GM12874 (cell line): Measurements from ENCODE around the gene SELENOO.
A peak's percentile ranks its signal among the peaks of the same experiment; 100 is the strongest.

Experiments used
- TF ChIP-seq, protein P1 (sequence below): IDR thresholded peaks from 2 replicates; pipeline ENCODE4 v1.5.1; 2011; ENCODE audit warnings: low read depth, mild to moderate bottlenecking, control low read depth, low read length, moderate library complexity; ENCODE audit not compliant: insufficient read depth

The SELENOO gene

DNA sequence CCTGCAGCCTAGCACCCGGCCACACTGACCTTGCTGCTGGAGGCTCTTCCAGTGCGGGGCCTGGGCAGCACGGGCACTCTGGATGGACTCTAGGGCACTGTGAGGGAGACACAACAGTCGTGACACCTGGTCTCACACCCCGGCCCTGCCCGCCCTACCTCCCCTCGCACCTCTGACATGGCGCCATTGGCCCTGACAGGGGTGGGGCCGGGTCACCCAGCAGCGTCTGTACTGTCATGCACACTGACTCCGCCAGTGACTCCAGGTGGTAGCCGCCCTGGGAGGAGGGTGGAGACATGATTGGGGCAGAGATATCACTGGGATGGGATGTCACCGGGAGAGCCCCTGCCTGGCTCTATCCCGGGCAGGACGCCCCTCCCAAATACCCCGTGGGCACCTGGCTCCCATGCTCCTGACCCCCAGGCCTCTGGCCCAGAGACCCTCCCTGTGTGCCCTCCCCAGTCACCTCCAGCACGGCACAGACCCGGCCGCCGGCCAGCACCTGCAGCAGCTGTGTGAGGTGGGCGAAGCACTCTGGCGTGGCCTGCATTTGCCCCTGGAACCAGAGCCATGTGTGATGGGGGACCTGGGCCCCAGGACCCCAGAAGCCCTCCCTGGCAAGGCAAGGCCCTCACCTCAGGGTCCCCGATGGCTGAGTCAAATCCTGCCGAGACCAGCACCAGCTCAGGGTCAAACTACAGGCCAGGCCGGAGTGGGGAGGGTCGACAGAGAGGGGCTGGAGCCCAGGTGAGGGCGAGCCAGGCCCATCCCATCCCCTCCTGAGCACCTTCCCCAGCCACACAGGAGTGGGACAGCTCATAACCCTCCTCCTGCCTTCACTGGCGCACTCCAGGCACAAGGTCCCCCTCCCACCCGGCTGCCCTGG lies 47.6 kb downstream of the SELENOO start:
- TF ChIP-seq, protein P1, sequence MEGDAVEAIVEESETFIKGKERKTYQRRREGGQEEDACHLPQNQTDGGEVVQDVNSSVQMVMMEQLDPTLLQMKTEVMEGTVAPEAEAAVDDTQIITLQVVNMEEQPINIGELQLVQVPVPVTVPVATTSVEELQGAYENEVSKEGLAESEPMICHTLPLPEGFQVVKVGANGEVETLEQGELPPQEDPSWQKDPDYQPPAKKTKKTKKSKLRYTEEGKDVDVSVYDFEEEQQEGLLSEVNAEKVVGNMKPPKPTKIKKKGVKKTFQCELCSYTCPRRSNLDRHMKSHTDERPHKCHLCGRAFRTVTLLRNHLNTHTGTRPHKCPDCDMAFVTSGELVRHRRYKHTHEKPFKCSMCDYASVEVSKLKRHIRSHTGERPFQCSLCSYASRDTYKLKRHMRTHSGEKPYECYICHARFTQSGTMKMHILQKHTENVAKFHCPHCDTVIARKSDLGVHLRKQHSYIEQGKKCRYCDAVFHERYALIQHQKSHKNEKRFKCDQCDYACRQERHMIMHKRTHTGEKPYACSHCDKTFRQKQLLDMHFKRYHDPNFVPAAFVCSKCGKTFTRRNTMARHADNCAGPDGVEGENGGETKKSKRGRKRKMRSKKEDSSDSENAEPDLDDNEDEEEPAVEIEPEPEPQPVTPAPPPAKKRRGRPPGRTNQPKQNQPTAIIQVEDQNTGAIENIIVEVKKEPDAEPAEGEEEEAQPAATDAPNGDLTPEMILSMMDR = no peak

DNA sequence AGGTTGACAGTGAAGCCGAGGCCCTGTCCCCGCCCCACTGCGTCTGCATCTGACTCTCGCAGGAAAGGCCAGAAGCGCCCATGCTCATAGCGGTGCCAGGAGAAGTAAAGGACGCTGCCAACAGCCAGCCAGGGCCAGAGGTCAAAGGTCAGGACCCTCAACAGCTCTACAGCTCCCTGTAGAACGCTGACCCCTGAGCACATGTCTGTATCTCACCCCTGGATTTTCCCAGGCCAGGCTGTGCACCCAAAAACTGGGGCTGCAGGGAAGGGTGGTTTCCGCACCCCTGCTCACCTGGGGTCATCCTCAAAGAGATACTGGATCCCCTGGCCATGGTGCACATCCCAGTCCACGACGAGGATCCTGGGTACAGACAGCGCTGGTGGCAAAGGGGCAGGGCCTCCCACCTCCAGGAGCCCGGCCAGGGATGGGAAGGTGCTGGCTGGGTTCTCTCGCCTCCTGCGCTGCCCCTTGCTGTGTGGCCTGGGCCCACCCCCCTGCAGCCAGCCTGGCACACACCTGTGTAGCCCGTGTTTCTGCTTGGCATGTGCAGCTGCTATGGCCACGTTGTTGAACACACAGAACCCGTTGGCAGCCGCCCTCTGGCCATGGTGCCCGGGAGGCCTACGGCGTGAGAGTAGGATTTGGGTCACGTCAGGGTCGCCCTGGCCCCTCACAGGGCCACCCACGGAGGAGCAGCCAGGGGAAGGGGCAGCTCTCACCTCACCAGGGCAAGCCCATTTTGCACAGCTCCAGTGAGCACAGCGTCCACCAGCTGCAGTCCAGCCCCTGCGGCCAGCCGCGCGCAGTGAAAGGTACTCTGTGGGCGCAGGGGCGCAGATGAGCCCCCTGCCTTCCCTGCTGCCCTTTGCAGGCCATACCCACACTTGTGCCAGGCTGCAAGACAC lies 48.8 kb downstream of the SELENOO start:
- TF ChIP-seq, protein P1 = no peak

DNA sequence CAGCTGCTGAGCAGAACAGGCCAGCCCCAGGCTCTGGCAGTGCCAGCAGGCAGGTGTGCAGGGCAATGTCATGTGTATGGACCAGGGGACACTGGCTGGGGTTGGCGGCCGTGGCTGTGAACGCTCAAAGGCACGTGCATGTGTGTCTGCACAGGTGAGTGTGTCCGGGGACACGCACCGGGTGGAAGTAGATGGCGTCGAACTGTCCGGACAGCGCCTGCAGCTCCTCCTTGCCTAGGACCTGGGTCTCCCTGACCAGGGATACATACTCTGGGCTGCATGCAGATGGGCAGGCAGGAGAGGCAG lies 49.4 kb downstream of the SELENOO start:
- TF ChIP-seq, protein P1 = no peak

DNA sequence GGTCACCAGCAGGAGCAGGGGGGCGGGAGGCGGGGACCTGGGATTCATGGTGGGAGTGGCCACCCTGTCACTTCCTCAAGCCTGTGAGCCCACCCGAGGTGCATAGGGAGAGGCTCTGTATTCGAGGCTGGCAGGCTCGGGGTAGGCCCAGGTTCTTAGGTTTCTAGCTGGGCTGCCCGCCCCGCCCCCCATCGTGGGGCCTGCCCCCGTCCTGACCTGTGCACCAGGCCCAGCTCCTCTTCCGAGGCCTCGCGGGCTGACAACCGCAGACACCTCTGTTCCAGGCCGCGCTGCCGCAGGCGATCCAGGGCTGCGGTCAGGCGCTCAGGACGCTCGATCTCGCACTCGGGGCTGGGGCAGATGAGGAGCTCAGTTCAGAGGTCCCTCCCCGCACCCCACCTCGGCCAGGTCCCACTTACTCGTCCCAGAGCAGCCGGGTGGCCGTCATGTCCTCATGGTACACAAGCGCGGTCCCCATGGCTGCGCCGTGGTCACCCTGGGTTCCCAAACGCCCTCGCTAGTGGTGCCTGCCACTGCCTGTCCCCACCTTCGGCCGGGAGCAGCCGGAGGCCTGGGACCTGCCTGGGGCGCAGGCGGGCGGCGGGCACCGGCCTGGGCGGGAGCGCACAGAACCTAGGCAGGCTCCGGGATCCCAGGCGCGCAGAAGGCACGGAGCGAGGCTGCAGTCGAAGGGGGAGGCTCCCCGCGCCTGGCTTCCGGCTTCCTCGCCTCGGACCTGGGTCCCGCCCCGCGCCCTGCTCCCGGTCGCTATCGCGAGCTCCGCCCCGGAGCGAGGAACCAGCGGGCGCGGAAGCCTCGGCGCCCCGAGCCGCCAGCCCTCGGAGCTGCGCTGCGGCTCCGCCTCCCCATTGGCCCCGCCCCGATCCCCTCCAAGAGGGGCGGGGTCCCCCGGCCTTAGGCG lies 50.0 kb downstream of the SELENOO start, which contains the start of gene HDAC10:
Gene HDAC10 (minus strand): TSS at position 711 of the 922 bp plus-strand sequence. CDS start 233 bp downstream, at position 478.
- TF ChIP-seq, protein P1 = no peak

DNA sequence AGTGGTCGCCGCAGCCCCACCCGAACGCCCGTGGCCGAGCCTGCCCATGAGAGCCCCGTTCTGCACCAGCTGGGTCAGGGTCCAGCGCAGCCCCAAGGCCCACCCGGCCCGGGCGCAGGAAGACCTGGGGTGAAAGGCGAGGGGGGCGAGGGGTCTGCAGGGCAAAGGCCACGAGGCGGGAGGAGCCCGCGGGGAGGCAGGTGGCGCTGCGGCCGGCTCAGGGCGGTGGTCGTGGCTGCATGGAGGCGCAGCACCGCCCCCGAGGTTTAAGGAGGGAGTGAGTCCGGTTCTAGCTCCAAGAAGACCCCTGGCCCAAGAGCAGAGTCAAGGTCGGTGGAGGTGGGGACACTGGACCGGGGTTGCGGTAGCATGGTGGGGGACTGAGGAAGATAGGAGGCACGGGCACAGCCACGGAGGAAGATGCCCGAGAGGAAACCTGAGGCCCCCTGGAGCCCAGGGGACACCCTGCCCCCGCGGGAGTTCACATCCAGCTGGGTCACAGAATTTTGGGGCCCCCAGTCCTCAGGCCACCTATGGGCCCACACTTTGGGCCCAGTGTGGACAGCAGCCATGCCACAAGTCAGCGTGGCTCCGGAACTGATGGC lies 50.8 kb downstream of the SELENOO start:
- TF ChIP-seq, protein P1 = 0 out of 2 replicates have a peak, but pooled peaks have one; percentile 9

DNA sequence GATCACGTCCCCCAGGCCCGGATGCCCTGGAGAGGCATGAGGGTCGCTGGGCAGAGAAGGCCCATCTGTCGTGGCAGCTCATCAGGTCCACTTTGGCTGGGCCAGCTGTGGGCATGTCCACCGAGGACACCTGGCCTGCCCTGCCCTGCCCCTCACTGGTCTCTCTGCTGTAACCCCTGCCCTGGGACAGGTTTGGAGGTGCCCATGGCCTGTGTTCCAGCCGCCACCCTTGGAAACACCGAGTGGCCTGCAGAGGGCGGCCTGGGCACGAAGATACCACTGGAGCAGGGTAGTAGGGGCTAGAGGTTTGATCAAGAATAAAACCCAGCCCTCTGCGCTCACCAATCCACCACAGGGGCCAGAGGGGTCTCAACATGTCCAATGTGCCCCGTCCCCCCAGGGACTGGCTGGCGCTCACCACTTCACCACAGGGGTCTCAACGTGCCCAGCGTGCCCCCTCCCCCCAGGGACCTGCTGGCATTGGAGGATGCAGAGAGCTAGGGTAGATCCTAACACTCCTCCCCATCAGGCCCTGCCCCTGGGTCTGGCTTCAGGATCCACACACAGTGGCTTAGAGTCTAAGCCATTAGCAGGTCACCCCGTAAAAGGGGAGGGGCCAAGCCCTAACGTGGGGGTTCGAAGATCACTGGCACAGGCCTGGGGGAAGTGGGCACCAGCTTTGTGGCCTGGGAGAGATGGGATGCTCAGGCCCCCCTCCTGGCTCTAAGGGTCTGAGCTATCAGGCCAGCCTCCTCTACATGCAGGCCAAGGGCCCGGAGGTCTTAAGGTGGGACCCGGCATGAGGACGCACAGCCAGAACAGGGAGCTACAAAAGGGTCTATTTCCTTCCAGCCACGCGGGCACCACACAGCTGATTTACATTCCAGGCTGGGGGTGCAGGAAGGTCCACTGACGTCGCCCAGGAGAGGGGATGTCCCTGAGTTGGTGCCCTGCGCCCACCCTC lies 51.6 kb downstream of the SELENOO start:
- TF ChIP-seq, protein P1 = peak; percentile 82
